ENCODE measurements around the gene TEX52. TPM values are rescaled to one million over a fixed set of nuclear protein-coding genes. Genes with fewer than 3 reads are reported as not detected.

TEX52 gene
- total and polyA plus RNA-seq, 2 of the 13 experiments (the other 11 are each of a cell fraction or from before 2014, with no cell fraction given), result 0.05 TPM; not detected in 1

DNA sequence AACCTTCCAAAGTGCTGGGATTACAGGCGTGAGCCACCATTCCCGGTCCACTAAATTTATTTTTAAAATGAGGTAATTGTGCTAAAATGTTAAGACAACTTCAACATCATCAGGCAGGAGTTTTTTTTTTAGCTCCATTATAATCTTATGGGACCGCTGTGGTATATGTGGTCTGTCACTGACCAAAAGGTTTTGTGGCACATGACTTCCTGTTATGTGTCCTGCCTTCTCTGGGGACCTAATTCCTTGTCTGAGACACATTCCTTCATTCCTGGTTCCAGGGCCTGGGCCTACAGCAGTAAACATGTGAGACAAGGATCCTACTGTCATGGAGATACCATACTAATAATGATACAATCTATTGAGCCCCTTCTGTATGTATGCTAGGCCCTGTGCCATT is 4.9 kb downstream of the TEX52 start (continued):
- TF ChIP-seq, protein P1, sequence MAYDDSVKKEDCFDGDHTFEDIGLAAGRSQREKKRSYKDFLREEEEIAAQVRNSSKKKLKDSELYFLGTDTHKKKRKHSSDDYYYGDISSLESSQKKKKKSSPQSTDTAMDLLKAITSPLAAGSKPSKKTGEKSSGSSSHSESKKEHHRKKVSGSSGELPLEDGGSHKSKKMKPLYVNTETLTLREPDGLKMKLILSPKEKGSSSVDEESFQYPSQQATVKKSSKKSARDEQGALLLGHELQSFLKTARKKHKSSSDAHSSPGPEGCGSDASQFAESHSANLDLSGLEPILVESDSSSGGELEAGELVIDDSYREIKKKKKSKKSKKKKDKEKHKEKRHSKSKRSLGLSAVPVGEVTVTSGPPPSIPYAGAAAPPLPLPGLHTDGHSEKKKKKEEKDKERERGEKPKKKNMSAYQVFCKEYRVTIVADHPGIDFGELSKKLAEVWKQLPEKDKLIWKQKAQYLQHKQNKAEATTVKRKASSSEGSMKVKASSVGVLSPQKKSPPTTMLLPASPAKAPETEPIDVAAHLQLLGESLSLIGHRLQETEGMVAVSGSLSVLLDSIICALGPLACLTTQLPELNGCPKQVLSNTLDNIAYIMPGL (CRISPR knock-in tag; IDR thresholded peaks at IDR 0.05; ENCODE audit: borderline replicate concordance in 1 of 2, low read depth in 1 of 2), result no peak
- TF ChIP-seq HOXA9 (CRISPR knock-in tag; IDR thresholded peaks at IDR 0.05; ENCODE audit: borderline replicate concordance) (no peak), PHF20 (CRISPR knock-in tag; IDR thresholded peaks at IDR 0.05) (no peak), IRX3 (CRISPR knock-in tag; IDR thresholded peaks at IDR 0.05; ENCODE audit: borderline replicate concordance, low read depth) (no peak), REL (CRISPR knock-in tag; conservative IDR thresholded peaks at IDR 0.05) (no peak), ZKSCAN5 (CRISPR knock-in tag; IDR thresholded peaks at IDR 0.05) (no peak)

DNA sequence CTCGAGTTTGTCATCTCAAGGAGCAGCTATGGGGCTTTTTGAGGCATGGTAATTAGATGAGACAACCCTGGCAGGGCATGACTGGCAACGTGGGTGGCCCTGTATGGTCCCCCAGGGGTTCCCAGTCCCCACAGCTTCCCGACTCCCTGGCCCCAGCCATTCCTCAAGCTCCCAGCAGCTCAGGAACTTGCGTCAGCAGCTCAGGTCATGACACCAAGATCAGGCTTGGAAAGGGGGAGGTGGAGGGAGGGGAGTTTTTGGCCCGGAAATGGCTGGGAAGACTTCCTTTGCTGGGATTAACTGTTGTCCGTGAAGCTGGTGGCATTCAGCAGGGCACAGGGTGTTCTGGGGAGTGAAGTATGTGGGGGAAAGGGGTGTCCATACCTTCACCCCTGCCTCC is 11.6 kb downstream of the TEX52 start:
- no peak for FAIRE-seq
- H3K36me3 ChIP-seq (replicated peaks in 1 of 2; ENCODE audit: control insufficient read depth in 1 of 2, insufficient read depth in 2 of 2, low read length in 2 of 2), result peaks cover 3 to 4% of the 10 kb centered on the region in 2 experiments; a peak in 2 of 5 replicates
- H3K27me3 ChIP-seq (ENCODE audit: control insufficient read depth in 1 of 2, insufficient read depth in 2 of 2, low read length in 2 of 2), result no peaks in the 10 kb centered on the region; a peak in 1 of 5 replicates
- peaks cover 42% of the 10 kb centered on the region for H3K4me1 ChIP-seq (ENCODE audit: insufficient read depth, low read length)
- no peak overlapping the region for H3K4me3 ChIP-seq (replicated peaks in 1 of 3; ENCODE audit: insufficient read depth in 1 of 3, low read depth in 2 of 3, low read length in 3 of 3)
- in situ Hi-C loops (cut with HindIII; ENCODE audit: extremely low pct_ligation_motif_present, low pct_unique_long_range_greater_than_20kb) (loop anchor here (5.0 kb wide), 1 partner anchor 102 kb away; no protein-coding TSS in a partner anchor), intact Hi-C loops (cut with micrococcal nuclease; ENCODE audit: unreplicated experiment) (loop anchor here (5.0 kb wide), 2 partner anchors 42 to 117 kb away; no protein-coding TSS in a partner anchor)
- H2AFZ ChIP-seq (ENCODE audit: low read length), result no peak overlapping the region
- BruUV-seq (replicated peaks), result no TSS peak
- no peaks in the 10 kb centered on the region for H4K20me1 ChIP-seq (ENCODE audit: insufficient read depth, low read length)
- CTCF ChIA-PET (ENCODE audit: low intra/inter-chr PET ratio, low total read pairs), result interaction anchor here (1.7 kb wide), 1 partner anchor 99 kb away, joined by 6 read pairs; no protein-coding TSS in a partner anchor
- WGBS (ENCODE audit: low lambda C conversion rate), result 82% methylated on average over 6 of the region's 6 CpGs
- H3K4me2 ChIP-seq (ENCODE audit: low read depth, low read length), result no peak overlapping the region
- H3K9ac ChIP-seq (ENCODE audit: insufficient read depth, low read depth, low read length), result no peak overlapping the region
- H3K9me3 ChIP-seq (ENCODE audit: low read length), result no peaks in the 10 kb centered on the region
- no peak for DNase-seq (ENCODE audit: low spot score)
- ATAC-seq, result no peak
- no peak overlapping the region for H3K27ac ChIP-seq (ENCODE audit: extremely low read length, insufficient read depth, low read length)
- no peaks in the 10 kb centered on the region for H3K79me2 ChIP-seq (ENCODE audit: insufficient read depth, low read length)
- no peak for TF ChIP-seq BRCA1 (CRISPR knock-in tag; IDR thresholded peaks at IDR 0.05)
- TF ChIP-seq STAG1 (CRISPR knock-in tag; IDR thresholded peaks at IDR 0.05), result no peak
- no peak for TF ChIP-seq ZNF17 (CRISPR knock-in tag; IDR thresholded peaks at IDR 0.05)
- TF ChIP-seq HNRNPL (IDR thresholded peaks at IDR 0.05; ENCODE audit: low read depth, low read length), result no peak
- POLR2A ChIA-PET, result interaction anchor here (0.6 to 0.8 kb wide), 2 partner anchors 29 to 40 kb away, joined by 4 read pairs; no protein-coding TSS in a partner anchor

Data from HepG2 (cell line).